PC-3 (cell line): ENCODE data around the gene ASPRV1. TPM values are rescaled to one million over a fixed set of nuclear protein-coding genes. Genes with fewer than 3 reads are reported as not detected.

Experiments
- ATAC-seq: fragments of 200-7000 bp; cut with Tn5 transposase; 2 replicates; pipeline ENCODE4 v1.9.1; 2020; ENCODE audit warnings: mild to moderate bottlenecking, moderate library complexity
- BruUV-seq: library from RNA; stranded (reverse); fragments of 400-500 nt; replicated peaks from 2 replicates; lab custom pipeline; 2021; lab: Mats Ljungman, UMichigan
- CTCF ChIA-PET: fragments of 300-600 bp; sonication (Branson Sonifier 250); formaldehyde crosslinking; loops from one replicate; lab custom pipeline; 2022; ENCODE audit warnings: antibody characterized with exemption; lab: Charles Lee
- POLR2A ChIA-PET: fragments of 300-600 bp; sonication (Branson Sonifier 250); formaldehyde crosslinking; loops from one replicate; lab custom pipeline; 2022; ENCODE audit warnings: antibody characterized with exemption; ENCODE audit not compliant: unreplicated experiment; lab: Charles Lee
- DNase-seq: peaks from one replicate; pipeline ENCODE4 v3.0.0-alpha.2; 2015
- H2AFZ ChIP-seq: fragments of 300-600 bp; sonication (generic); 2 replicates; pipeline ENCODE4 v1.6.0; 2016; ENCODE audit warnings: antibody characterized with exemption, low read length
- H3F3A ChIP-seq: fragments of 300-600 bp; sonication (generic); one replicate; pipeline ENCODE4 v1.6.0; 2017; ENCODE audit warnings: antibody characterized with exemption, low read length, control low read depth, mild to moderate bottlenecking; ENCODE audit not compliant: unreplicated experiment
- H3K27ac ChIP-seq: fragments of 300-600 bp; sonication (generic); 2 replicates; pipeline ENCODE4 v1.5.1; 2016; ENCODE audit warnings: mild to moderate bottlenecking, low read length
- H3K27me3 ChIP-seq: fragments of 300-600 bp; sonication (generic); 2 replicates; pipeline ENCODE4 v1.6.1; 2016; ENCODE audit warnings: low read length, mixed read lengths
- H3K36me3 ChIP-seq: fragments of 300-600 bp; sonication (generic); 2 replicates; pipeline ENCODE4 v1.6.1; 2016; ENCODE audit warnings: low read depth, mixed run types, low read length, mixed read lengths
- H3K4me1 ChIP-seq: fragments of 300-600 bp; sonication (generic); 2 replicates; pipeline ENCODE4 v1.5.1; 2016; ENCODE audit warnings: low read length; ENCODE audit not compliant: insufficient read depth
- H3K4me2 ChIP-seq: fragments of 300-600 bp; sonication (generic); 2 replicates; pipeline ENCODE4 v1.6.0; 2016; ENCODE audit warnings: low read length
- H3K4me3 ChIP-seq: fragments of 300-600 bp; sonication (generic); 2 replicates; pipeline ENCODE4 v1.5.1; 2016; ENCODE audit warnings: mild to moderate bottlenecking, low read length, mixed read lengths
- H3K79me2 ChIP-seq: fragments of 300-600 bp; sonication (generic); 2 replicates; pipeline ENCODE4 v1.6.1; 2017; ENCODE audit warnings: low read length, mixed read lengths
- H3K9ac ChIP-seq: fragments of 300-600 bp; sonication (generic); 2 replicates; pipeline ENCODE4 v1.6.0; 2016; ENCODE audit warnings: mild to moderate bottlenecking, low read length
- H3K9me2 ChIP-seq: fragments of 300-600 bp; sonication (generic); replicated peaks from 2 replicates; pipeline ENCODE4 v1.6.1; 2016; ENCODE audit warnings: mixed run types, low read length, mixed read lengths
- H3K9me3 ChIP-seq: fragments of 300-600 bp; sonication (generic); 2 replicates; pipeline ENCODE4 v1.6.1; 2016; ENCODE audit warnings: low read length, mixed read lengths
- H4K20me1 ChIP-seq: fragments of 300-600 bp; sonication (generic); 2 replicates; pipeline ENCODE4 v1.6.1; 2016; ENCODE audit warnings: low read length, mixed read lengths
- EZH2 ChIP-seq: fragments of 300-600 bp; sonication (generic); IDR thresholded peaks from one replicate; pipeline ENCODE4 v1.6.1; 2017; ENCODE audit warnings: antibody characterized with exemption, mild to moderate bottlenecking, low read length; ENCODE audit not compliant: unreplicated experiment
- EZH2phosphoT487 ChIP-seq: fragments of 300-600 bp; sonication (generic); IDR thresholded peaks from 2 replicates; pipeline ENCODE4 v1.6.1; 2018; ENCODE audit warnings: mild to moderate bottlenecking, antibody characterized with exemption, low read length, borderline replicate concordance
- intact Hi-C: fragments of 100-400 bp; cut with micrococcal nuclease; formaldehyde crosslinking; loops from 2 replicates; pipeline ENCODE4 v1.9.0; 2023
- total RNA-seq: library from RNA; depleted of rRNA; stranded (reverse); fragments of >200 nt; gene quantifications from 2 replicates; pipeline ENCODE4 v1.2.3, GENCODE V29; 2014
- TF ChIP-seq, protein P1 (sequence below): fragments of 300-600 bp; sonication (generic); conservative IDR thresholded peaks from 2 replicates; pipeline ENCODE4 v1.5.1; 2017; ENCODE audit warnings: antibody characterized with exemption, low read depth, mild to moderate bottlenecking, low read length

ASPRV1 gene
- total RNA-seq, 1 experiment from 2014 or later = not detected

DNA sequence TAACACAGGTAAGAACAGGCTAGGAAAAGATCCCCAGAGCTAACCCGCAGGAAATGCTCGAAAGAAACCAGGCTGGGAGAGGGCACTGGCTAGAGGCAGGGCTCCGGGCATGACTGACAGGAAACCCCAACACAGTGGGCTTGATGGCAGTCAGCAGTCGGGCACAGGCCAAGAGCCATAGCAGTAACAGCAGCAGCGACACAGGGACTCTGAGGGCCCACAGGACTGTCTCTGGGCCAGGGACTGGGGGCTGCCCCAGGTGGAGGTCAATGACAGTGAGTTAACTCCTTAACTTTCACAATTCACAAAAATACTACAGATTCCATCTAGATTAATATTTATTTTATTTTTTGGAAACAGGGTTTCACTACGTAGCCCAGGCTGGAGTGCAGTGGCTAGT, 37.3 kb upstream of the ASPRV1 start:
- Histone ChIP-seq H3K4me3 (no peak overlapping the region), H2AFZ (no peak overlapping the region), H3K36me3 (no peaks in the 10 kb centered on the region), H3K79me2 (no peaks in the 10 kb centered on the region), H3K27me3 (no peaks in the 10 kb centered on the region), H3K4me2 (peak overlapping the region; percentile 57; the same call in 1 of the 2 replicates), H3F3A (no peaks in the 10 kb centered on the region), H3K9ac (no peak overlapping the region), H3K4me1 (peaks cover 37% of the 10 kb centered on the region), H3K9me3 (no peaks in the 10 kb centered on the region), H3K9me2 (no peaks in the 10 kb centered on the region), H3K27ac (peak overlapping the region; percentile 61; the same call in 1 of the 2 replicates), H4K20me1 (no peaks in the 10 kb centered on the region)
- no TSS peak for BruUV-seq
- ChIA-PET POLR2A (interaction anchor here (0.6 kb wide), 1 partner anchor 54 kb away, joined by 6 read pairs; no protein-coding TSS in a partner anchor), CTCF (no interaction called here)
- intact Hi-C loops = loop anchor here (5.0 kb wide), 1 partner anchor 81 kb away; the partner anchor contains the start of gene MXD1
- DNase-seq (no peak), ATAC-seq (no peak)
- TF ChIP-seq, protein P1, sequence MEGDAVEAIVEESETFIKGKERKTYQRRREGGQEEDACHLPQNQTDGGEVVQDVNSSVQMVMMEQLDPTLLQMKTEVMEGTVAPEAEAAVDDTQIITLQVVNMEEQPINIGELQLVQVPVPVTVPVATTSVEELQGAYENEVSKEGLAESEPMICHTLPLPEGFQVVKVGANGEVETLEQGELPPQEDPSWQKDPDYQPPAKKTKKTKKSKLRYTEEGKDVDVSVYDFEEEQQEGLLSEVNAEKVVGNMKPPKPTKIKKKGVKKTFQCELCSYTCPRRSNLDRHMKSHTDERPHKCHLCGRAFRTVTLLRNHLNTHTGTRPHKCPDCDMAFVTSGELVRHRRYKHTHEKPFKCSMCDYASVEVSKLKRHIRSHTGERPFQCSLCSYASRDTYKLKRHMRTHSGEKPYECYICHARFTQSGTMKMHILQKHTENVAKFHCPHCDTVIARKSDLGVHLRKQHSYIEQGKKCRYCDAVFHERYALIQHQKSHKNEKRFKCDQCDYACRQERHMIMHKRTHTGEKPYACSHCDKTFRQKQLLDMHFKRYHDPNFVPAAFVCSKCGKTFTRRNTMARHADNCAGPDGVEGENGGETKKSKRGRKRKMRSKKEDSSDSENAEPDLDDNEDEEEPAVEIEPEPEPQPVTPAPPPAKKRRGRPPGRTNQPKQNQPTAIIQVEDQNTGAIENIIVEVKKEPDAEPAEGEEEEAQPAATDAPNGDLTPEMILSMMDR = no peak
- TF ChIP-seq EZH2 = no peak
- TF ChIP-seq EZH2phosphoT487 = no peak

DNA sequence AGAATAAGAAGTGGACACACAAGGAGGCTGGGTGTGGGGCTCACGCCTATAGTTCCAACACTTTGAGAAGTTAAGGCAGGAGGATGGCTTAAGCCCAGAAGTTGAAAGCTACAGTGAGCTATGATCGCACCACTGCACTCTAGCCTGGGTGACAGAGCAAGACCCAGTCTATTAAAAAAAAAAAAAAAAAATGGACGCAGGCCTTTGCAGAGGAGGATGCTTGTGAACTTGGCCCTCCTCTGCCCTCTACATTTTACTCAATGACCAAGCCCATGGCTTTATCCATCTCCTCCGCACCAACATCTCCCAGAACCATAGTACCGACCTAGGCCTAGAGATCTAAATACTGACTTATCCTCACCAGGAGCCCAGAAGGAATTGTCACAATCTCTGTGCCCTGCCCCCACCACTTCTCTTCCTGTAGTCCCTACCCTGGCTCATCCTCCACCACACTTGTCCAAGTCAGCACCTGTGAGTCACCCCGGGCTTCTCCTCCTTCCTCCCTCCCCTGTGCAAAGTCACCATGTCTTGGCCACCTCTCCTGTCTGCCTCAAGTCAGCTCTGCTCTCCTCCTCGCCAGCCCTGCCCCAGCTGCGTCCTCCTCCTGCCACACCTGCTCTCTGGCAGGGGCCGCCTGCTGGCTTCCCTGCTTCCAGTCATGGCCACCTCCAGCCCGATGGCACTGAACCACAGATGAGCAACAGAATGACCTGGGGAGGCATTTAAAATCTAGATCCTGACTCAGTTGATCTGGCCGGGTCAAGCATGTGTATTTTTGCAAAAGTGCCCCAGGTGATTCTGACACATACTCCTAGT, 35.8 kb upstream of the ASPRV1 start:
- H3K27me3 ChIP-seq = no peaks in the 10 kb centered on the region
- BruUV-seq = no TSS peak
- no peaks in the 10 kb centered on the region for H3F3A ChIP-seq
- ATAC-seq (peak; percentile 95), DNase-seq (peak; percentile 94)
- CTCF ChIA-PET = no interaction called here
- peaks cover 37% of the 10 kb centered on the region for H3K4me1 ChIP-seq
- no peaks in the 10 kb centered on the region for H3K9me3 ChIP-seq
- POLR2A ChIA-PET = interaction anchor here (0.6 kb wide), 1 partner anchor 83 kb away, joined by 4 read pairs; no protein-coding TSS in a partner anchor
- peak overlapping the region; percentile 91 for H3K27ac ChIP-seq
- H3K4me3 ChIP-seq = peak overlapping the region; percentile 37; the same call in 1 of the 2 replicates
- H4K20me1 ChIP-seq = no peaks in the 10 kb centered on the region
- TF ChIP-seq, protein P1 = peak; percentile 25; the same call in 1 of the 2 replicates
- TF ChIP-seq EZH2phosphoT487 = no peak
- no peaks in the 10 kb centered on the region for H3K9me2 ChIP-seq
- H3K4me2 ChIP-seq = peak overlapping the region; percentile 78
- peak overlapping the region; percentile 79 for H2AFZ ChIP-seq
- peak overlapping the region; percentile 49 for H3K9ac ChIP-seq
- no peaks in the 10 kb centered on the region for H3K79me2 ChIP-seq
- H3K36me3 ChIP-seq = no peaks in the 10 kb centered on the region
- intact Hi-C loops = loop anchor here (2.0 to 5.0 kb wide), 2 partner anchors 50 to 80 kb away; partner anchors contain the start of gene MXD1
